K562 (cell line): ENCODE results near the gene FAM217B. TPM values are rescaled to one million over a fixed set of nuclear protein-coding genes. Genes with fewer than 3 reads are reported as not detected.

Experiments
- CEBPB ChIP-seq: fragments of 450-650 bp; IDR thresholded peaks from 2 replicates; pipeline ENCODE4 v1.6.1; 2016; ENCODE audit warnings: missing genetic modification characterization, missing compliant biosample characterization
- CEBPG ChIP-seq, 3 experiments: fragments of 200-800 bp in 1 of 3; sonication (Bioruptor generic) in 1 of 3; sonication (generic) in 1 of 3; formaldehyde crosslinking in 1 of 3; IDR thresholded peaks in 2 of 3; conservative IDR thresholded peaks in 1 of 3; 2 replicates each; pipeline versions ENCODE4 v1.6.1 to v1.8.0; 2016 to 2022; ENCODE audit warnings: missing compliant biosample characterization in 2 of 3, missing genetic modification characterization in 2 of 3, mild to moderate bottlenecking in 1 of 3, missing genetic modification reagents in 1 of 3
- CREM ChIP-seq: IDR thresholded peaks from 2 replicates; pipeline ENCODE4 v1.6.1; 2014; ENCODE audit warnings: antibody characterized with exemption, low read depth
- LCOR ChIP-seq: sonication (generic); formaldehyde crosslinking; IDR thresholded peaks from 2 replicates; pipeline ENCODE4 v1.8.0; 2022; ENCODE audit warnings: mild to moderate bottlenecking, missing genetic modification reagents
- MBD2 ChIP-seq: sonication (generic); IDR thresholded peaks from 2 replicates; pipeline ENCODE4 v1.6.1; 2016; ENCODE audit warnings: low read depth, borderline replicate concordance
- MGA ChIP-seq: fragments of 450-650 bp; IDR thresholded peaks from 2 replicates; pipeline ENCODE4 v1.6.1; 2016; ENCODE audit warnings: mild to moderate bottlenecking, moderate library complexity
- NONO ChIP-seq, 2 experiments: fragments of 200-400 bp in 1 of 2; fragments of 450-650 bp in 1 of 2; formaldehyde crosslinking in 1 of 2; IDR thresholded peaks; 2 replicates each; pipeline ENCODE4 v1.6.1; 2017; ENCODE audit warnings: low read depth in 2 of 2, mild to moderate bottlenecking in 2 of 2, moderate library complexity in 2 of 2, low read length in 1 of 2
- PCBP1 ChIP-seq: fragments of 200-400 bp; formaldehyde crosslinking; IDR thresholded peaks from 2 replicates; pipeline ENCODE4 v1.6.1; 2018; ENCODE audit warnings: mild to moderate bottlenecking, low read depth, low read length; ENCODE audit not compliant: poor library complexity, severe bottlenecking
- PRPF4 ChIP-seq: fragments of 200-400 bp; formaldehyde crosslinking; IDR thresholded peaks from one replicate; pipeline ENCODE4 v1.6.1; 2017; ENCODE audit warnings: low read length, low read depth, mild to moderate bottlenecking; ENCODE audit not compliant: insufficient read depth, poor library complexity, severe bottlenecking
- SMAD2 ChIP-seq: fragments of 150-350 bp; IDR thresholded peaks from 2 replicates; pipeline ENCODE4 v1.6.1; 2014; ENCODE audit warnings: low read depth, mild to moderate bottlenecking, low read length
- ZBED1 ChIP-seq: IDR thresholded peaks from 2 replicates; pipeline ENCODE4 v1.6.1; 2014
- ZNF263 ChIP-seq: sonication (generic); formaldehyde crosslinking; IDR thresholded peaks from 2 replicates; pipeline ENCODE4 v1.8.0; 2022; ENCODE audit warnings: mild to moderate bottlenecking, missing genetic modification reagents, borderline replicate concordance
- ZNF511 ChIP-seq: sonication (generic); formaldehyde crosslinking; IDR thresholded peaks from 2 replicates; pipeline ENCODE4 v1.8.0; 2022; ENCODE audit warnings: mild to moderate bottlenecking, missing genetic modification reagents
- polyA plus RNA-seq, 8 experiments: library from polyadenylated mRNA; depleted of rRNA in 4 of 8; stranded (reverse) in 5 of 8; unstranded in 3 of 8; fragments of >200 nt; fragmentation: Nextera tagmentation in 2 of 8; fragmentation: Illumina TruSeq in 1 of 8; extraction: Ambion mirVana in 2 of 8; extraction: Trizol in 1 of 8; gene quantifications; 2 replicates each; pipeline versions ENCODE4 v1.2.1 to v1.2.3, GENCODE V29; 2011 to 2014; ENCODE audit warnings: inconsistent platforms in 1 of 8, missing spikeins in 1 of 8
- total RNA-seq, 7 experiments: library from RNA; depleted of rRNA in 6 of 7; stranded (reverse); fragments of >200 nt in 6 of 7; fragmentation: Illumina TruSeq in 2 of 7; extraction: Trizol in 2 of 7; gene quantifications; 2 replicates each; pipeline versions ENCODE4 v1.2.1 to v1.2.3, GENCODE V29; 2011 to 2021; ENCODE audit warnings: low replicate concordance in 1 of 7
- TF ChIP-seq, protein P1 (sequence below): sonication (generic); formaldehyde crosslinking; IDR thresholded peaks from 2 replicates; pipeline ENCODE4 v1.8.0; 2022; ENCODE audit warnings: mild to moderate bottlenecking, missing genetic modification reagents

FAM217B gene
- total and polyA plus RNA-seq, 9 of the 15 experiments (the other 6 are each of a cell fraction or from before 2014, with no cell fraction given), result 4.8 to 11.4 (median 6.9) TPM

GRCh38 chr20:59933296-59933848 is 6.8 kb upstream of the FAM217B start, which contains the start of gene SYCP2 (continued):
- TF ChIP-seq MGA, result peak; percentile 98
- TF ChIP-seq NONO (IDR thresholded peaks at IDR 0.05; ENCODE audit: low read depth in 2 of 2, low read length in 1 of 2), result no peak
- no peak for TF ChIP-seq PRPF4
- TF ChIP-seq SMAD2, result no peak
- TF ChIP-seq ZBED1, result no peak
- peak; percentile 61 for TF ChIP-seq LCOR (CRISPR knock-in tag)
- TF ChIP-seq CEBPB (tag), result no peak
- no peak for TF ChIP-seq CEBPG (CRISPR knock-in tag; IDR thresholded peaks at IDR 0.05)
- no peak for TF ChIP-seq CEBPG (tag; conservative IDR thresholded peaks at IDR 0.05 in 1 of 2, IDR thresholded peaks at IDR 0.05 in 1 of 2)
- TF ChIP-seq, protein P1, sequence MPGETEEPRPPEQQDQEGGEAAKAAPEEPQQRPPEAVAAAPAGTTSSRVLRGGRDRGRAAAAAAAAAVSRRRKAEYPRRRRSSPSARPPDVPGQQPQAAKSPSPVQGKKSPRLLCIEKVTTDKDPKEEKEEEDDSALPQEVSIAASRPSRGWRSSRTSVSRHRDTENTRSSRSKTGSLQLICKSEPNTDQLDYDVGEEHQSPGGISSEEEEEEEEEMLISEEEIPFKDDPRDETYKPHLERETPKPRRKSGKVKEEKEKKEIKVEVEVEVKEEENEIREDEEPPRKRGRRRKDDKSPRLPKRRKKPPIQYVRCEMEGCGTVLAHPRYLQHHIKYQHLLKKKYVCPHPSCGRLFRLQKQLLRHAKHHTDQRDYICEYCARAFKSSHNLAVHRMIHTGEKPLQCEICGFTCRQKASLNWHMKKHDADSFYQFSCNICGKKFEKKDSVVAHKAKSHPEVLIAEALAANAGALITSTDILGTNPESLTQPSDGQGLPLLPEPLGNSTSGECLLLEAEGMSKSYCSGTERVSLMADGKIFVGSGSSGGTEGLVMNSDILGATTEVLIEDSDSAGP (CRISPR knock-in tag), result no peak
- TF ChIP-seq ZNF263 (CRISPR knock-in tag), result no peak
- TF ChIP-seq PCBP1, result peak; percentile 67
- peak; percentile 41; the same call in 1 of the 2 replicates for TF ChIP-seq ZNF511 (CRISPR knock-in tag)
- 0 out of 2 replicates have a peak, but pooled peaks have one; percentile 26 for TF ChIP-seq MBD2
- TF ChIP-seq CREM, result peak; percentile 13; the same call in 1 of the 2 replicates
